HG03565 (cell line): ENCODE data around the gene FTO.

Experiments
- ATAC-seq: cut with Tn5 transposase; IDR thresholded peaks from one replicate; pipeline ENCODE4 v1.9.1; 2021; ENCODE audit warnings: mild to moderate bottlenecking, moderate library complexity; ENCODE audit not compliant: unreplicated experiment

FTO gene

DNA sequence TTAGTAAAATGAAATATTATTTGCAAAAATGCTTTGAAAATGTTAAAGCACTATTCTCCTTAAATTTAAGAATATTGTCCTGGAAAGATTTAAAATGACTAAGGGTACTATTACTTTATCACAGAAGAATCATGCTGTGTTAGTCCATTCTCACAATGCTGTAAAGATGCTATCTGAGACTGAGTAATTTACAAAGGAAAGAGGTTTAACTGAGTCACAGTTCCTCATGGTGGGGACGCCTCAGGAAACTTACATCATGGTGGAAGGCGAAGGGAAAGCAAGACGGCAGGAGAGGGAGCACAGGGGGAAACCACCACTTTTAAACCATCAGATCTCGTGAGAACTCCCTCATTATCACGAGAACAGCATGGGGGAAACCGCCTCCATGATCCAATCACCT, 337.0 kb downstream of the FTO start:
- no peak for ATAC-seq

DNA sequence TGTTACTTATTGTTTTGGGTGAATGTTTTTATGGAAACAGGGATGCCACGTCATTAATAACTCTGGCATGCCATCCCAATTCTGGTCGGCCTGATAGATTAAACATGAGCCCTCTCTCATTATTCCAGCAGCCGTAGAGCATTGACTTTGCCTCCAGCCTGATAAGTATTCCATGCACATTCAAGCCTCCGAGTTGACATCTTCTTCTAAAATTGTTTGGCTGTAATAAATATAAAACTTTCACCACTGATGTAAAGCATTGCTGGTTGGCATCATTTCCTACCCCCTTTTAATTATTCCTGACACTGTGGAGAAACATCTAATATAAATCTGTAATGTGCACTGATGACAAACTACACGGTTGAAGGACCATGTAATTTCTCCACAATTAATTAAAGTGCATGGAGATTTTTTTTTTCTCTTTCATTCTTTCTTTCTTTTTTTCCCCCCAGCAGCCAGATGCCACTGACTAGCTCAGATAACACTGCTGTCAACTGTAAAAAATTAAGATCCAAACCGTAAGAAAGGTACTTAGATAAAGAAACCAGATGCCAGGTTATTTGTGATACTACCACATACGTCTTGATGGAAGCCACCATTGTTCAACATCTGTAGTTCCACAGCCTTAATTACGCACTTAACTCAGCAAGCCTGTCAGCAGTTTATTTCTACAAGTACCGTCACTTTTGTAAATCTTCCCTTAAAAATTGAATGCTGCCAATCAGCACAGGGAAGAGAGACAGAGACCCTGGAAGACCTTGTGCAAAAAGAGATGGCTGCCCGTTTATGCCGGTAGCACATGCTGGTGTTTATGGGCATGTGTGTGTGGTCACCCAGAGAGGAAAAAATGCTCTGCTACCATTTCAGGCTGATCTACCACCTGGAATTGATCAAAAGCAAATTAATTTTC, 344.9 kb downstream of the FTO start:
- ATAC-seq, result no peak

DNA sequence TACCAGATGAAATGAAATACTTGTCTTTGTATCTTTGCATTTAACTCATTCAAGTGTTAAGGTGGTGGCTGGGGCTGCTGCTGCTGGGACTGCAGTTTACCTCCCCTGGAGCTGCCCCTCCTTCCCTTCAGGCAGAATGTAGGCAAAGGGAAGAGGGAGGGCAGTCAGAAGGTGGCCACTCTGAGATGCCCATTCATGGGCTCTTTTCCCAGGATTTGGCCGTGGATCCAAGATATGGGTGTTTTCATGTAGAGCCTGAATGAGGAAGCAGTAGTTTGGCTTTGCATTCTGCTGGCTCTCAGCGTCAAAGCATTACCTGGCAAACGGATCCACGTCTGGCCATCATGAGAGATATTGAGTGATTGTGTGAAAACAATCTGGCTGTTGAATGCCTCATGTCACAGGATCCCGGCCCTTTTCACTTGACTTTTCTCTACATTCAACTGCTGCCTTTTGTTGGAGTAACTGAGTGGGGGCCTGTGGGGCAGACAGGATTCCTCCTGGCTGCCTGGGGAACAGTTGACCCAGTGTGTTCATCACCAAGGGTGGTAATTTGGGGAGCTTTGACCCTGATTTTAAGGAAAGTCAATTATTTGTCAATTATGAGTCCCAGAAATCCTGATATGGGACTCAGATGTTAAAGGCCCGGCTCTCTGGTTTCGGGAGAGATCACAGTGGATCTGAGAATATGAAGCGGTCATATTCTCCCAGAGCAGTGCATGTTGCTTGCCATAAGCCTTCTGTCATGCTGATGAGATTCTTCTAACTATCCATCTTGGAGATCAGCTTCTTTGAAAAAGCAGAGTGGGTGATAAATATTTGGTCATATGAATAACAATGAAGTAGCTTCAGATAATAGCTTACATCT, 345.9 kb downstream of the FTO start:
- ATAC-seq, result no peak

DNA sequence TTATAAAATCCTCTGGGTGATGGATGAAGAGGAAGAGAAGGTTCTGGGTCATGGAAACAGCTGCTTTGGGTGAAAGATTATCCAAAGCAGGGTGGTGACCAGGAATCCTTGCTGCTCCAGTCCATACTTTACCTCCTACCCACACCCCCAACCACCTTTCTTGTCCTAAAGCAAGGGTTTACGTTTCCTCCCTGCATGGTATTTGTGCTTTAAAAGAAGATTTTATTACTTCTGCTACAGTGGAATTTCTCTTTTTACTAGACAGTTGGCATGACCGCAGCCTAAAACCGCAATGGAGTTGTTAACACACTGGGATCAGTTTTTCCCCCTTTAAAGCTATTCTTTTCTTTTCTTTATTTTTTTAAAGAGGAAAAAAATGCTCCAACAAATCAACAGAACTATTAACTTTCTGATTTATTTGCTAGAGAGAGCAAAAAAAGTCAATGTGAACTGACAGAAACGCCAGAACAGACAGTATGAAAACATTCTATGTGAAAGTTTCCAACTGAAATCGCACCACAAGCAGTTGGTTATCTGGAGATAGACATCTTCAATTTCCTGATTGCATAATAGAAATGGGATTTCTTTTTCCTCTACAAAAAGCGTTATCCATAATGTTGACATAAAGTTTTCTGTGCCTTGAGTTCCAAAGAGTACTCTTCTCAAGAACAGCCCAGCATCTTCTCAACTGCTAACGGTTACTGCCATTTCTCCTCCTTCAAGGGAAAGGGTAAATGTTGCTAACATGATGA, 346.7 kb downstream of the FTO start:
- ATAC-seq, result no peak

DNA sequence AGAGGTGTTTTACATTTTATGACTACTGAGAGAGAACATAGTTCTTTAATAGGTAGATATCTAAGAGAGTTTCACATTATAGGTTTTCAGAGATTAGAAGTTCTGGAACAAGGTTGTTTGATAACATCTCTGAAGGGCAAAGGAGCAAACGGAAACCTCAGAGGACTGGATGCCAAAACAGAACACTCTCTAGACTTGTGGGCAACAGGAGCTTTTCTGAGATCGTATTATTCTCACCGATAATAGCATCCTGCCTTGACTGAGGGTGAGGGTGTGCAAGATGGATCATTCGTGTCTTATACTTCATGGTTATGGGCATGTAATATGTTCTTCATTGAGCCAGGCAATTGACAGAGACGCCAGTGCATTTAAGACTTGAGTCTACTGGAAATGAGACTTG, 347.9 kb downstream of the FTO start:
- ATAC-seq, result no peak

DNA sequence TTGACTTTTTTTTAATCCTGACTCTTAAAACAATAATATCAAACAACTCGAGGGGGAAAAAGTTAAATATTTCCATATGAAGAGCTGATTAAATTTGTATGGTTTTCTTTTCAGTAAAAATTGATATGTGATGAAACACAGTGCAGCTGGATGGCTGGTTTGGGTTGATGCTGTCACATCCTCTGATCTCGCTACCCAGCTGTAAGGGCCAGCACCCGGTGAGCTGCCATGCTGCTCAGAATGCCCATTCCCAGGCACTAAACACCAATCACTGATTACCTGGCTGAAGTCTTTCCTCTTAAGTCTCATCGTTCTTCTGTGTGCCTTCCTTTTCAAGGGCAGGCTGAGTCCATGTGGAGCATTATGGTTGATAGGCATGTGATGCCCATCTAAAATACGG, 348.3 kb downstream of the FTO start:
- no peak for ATAC-seq

DNA sequence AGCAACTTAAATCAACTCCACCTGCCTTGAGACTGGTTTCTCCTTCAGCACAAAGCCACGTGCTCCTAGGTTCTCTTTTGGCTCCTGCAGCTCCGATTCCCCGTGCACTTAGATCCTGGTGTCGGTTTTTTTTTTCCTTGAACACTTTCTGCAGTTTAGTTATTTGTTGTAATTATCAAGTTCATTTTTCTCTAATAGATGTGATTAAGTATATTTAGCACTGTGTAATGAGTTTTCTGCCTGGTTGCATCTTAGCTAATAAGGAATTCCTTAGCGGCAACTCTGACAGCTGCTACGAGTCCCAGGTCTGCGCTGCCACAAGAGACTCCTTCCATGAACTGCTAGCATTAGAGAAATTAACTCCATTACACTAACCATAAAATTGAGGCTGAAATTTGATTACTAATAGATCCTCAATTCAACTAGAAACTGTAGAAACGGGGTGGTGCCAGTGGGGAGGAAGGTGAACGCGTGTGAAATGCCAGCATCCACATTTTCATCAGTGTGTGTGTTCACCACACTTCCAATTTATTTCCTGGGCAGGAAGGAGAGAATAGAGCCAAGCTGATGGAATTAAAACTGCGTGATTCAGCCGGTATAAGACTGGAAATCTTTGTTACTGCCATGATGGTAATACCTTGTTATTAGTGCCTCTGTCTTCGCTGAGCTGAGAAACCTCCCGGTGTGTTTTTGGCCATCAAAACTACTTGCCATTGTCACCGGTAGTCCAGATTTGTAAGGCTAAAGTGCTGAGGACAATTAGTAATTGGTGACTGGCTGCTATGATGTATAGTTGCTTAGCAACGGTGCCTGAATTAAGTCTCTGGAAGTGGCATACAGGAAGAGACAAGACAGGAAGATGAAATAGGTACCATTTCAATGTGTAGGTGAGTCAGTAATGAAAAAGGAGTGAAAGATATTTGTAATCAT, 350.2 kb downstream of the FTO start:
- ATAC-seq, result no peak

DNA sequence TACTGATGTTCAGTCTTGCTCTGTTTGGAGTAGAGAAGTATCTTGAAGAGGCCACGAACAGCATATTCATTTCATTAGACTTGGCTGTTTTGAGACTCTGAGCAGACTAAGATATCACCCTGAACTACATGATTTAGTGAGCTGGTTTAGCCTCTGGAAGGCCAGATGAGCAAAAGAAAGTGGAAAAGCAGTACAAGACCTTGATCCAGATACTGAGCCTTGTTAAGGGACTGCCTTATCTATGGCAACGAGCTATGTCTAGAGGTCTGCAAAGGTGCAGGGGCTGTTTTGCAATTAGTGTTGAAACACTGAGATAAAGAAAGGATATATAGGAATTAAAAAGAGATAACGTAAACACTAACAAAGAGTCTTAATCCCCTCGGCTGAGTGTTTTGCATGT, 351.2 kb downstream of the FTO start:
- ATAC-seq, result no peak

DNA sequence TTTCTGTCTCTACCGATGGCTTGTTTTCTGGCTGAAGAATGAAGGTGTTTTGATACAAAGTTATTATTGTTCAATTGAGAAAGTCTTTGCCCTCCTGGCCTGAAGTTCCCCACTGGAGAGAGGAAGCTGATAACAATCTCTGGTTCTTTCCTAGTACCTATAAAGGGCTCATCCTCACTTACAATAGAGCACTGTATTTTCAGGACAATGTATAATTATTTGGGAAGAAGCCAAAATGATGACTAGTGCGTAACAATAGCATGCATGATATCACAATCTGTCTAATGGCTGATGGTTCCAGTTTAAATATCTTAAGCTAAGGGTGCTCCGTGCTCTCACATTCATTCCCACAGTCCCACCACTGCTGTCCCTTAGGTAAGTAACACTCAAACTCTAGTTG, 351.9 kb downstream of the FTO start:
- no peak for ATAC-seq

DNA sequence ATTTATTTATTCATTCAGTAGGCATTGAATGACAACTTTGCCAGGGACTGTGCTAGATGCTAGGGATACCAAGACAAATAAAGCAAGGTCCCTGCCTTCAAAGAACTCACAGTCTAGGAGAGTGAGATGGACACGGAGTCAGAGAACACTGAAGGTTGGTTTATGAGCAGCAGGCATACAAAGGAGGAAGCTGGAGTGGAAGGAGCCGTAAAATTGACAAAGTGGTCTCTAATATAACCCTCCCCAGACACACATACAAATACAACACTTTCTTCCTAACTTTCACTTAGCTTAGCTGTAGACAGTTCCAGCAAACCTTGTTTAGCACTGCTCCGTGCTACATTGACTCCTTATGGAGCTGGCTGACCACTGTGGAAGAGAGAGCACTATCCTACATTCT, 353.0 kb downstream of the FTO start:
- ATAC-seq, result no peak

DNA sequence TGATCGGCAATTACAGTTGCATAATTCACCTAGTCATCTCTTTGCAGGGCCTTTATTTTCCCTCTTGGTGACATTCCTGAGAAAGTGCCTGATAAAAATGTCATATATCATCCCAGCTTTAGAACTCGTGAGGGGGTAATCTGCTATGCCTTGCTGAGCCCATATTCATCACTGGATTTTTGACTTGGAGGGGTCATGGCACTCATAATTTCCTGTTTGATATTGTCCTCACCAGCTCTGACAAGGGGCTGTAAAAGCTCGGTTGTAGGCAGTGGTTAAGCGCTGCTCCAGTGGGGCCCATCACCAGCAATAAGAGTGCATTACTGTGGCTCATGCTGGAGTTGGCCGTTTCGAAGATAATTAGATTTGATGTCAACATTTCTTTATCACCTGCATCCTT, 355.4 kb downstream of the FTO start:
- ATAC-seq, result no peak

DNA sequence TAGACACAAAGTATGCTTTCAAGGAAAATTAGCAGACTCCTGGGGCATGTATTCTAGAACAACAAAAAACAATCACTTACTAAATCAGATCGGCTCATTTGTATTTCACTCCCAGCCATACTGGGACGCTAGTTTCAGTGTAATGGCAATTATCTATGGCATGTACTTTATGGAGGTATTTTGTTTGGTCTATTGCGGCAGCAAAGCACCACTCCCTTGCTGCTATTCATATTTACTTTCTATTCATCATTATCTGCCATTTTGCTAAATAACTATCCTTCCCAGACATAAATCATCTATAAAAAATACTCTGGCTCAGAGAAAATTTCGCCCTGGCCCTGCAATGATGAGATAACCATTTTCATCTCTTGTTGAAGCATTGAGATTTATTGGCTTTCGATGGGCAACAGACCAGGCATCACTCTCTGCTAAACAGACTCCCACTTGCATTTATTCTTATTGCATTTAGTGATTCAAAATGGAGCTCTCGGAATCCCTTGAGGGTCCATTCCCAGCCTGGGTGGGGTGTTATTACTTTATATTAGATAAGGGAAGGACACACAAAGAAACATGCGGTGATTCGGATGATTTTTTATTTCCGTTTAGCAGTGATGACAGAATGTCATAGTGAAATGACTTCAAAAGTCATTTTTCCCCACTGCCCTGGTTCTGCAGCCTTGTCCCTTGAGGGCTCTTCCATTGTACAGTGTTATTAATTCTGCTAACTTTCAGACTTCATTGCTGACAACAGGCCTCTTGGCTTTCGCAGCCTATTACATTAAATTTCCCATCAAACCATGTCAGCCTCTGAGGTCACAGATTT, 356.9 kb downstream of the FTO start:
- no peak for ATAC-seq

DNA sequence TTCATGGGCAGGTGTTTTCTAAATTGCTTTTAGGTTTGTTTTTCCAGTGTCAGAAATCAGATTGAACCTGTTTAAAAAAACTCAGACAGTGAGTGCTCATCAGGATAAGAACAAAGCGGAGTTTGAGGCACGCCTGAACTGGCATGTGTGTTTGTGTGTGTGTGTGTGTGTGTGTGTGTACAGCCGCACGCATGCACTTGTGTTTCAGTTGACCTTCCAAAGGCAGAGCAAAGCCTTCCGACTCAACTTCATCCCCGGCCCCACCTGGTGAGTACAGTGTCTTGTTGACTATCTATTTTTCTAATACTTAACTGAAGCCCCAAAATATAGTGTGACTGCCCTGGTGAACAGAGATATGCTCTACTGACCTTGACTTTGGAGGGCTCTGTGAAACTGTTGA, 357.5 kb downstream of the FTO start:
- no peak for ATAC-seq

DNA sequence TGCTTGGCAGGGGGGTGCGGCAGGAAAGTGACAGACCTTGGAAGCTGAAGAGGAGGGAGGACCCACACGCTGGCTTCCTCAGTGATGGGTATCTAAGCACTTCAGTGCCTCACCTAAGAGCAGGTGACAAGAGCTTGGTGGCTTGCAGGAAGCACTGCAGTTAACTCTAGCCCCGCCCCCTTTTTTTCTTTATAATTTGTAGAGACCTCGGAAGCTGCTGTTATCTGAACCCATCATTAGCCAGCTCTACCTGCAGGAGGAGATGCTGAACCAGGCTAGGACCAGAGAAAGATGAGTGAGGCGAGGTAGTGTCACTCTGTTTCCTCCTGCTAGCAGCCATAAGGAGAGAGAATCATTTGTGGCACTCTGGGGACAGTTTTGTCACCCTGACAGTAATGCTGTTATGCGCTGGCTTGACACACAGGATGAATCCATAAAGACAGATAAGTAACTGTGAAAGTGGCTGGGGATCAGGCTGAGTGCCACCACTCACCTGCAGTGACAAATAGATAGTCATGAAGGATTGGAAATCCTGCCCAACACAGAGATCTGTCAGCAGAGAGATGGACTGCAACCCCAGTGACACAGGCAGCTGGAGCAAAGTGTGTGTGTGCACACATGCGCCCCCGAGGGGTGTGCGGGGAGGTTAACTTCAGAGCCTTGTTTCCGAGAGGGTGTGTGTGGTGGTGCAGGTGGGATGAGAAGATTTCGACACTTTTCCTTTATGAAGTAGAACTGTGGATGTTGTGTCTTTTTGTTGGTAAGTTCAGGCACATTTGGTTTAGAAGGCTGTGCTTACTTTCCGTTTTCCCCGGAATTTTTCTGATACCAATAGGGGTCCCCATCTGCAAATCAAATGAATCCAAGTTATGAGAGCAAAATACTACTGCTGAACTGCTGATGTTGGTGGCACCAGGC, 358.7 kb downstream of the FTO start:
- ATAC-seq, result no peak

DNA sequence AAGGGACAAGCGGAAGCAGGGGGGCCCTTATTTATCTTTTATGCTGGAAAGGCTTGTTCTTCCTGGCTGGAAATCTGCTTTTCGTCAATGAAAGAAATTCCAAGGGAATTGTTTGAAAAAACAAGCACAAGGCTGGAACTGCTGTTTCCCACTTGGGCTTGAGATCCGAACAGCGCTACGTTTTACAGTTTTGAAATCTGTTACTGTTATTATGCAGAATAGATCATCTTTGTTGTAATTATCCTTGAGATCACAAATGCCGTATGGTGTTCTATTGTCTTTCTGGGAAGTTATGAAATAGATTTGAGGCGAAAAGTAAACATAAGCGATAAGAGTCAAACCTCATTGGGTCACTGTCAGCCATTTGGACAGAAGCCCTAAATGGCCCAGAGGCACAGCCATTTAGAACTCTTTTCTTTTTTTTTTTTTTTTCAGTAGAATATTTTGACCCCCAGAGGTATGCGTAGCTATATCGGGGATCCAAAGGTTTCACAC, 359.4 kb downstream of the FTO start:
- ATAC-seq, result no peak

DNA sequence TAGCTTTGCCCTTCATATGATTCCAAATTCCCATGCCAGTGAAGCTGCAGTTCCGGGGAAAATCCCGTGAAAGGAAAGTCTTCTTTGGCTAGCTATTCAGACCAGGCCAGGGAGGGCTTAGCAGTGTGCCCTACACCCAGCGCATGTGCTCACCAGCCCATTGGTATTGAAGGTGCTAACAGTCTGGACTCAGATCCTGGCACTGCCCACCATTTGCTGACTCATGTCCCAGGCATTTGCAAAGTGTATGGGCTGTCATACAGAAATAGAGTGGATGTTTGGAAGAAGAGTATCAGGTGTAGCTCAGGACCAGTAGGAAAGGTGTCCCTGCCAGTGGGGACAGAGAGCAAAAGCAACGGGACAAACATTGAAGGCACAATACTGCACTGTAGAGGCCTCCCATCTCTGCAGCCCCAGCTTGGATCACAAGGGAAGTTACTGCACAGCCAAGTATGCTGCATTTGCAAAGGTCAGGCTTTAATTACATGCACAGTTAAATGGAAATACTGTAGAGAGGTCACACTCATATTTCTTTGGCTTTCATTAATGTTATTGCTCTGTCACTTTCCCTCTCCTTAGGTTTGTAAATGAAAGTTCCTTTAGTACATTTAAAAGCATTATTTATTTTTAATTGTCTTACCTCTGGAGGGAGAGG, 362.6 kb downstream of the FTO start:
- no peak for ATAC-seq

DNA sequence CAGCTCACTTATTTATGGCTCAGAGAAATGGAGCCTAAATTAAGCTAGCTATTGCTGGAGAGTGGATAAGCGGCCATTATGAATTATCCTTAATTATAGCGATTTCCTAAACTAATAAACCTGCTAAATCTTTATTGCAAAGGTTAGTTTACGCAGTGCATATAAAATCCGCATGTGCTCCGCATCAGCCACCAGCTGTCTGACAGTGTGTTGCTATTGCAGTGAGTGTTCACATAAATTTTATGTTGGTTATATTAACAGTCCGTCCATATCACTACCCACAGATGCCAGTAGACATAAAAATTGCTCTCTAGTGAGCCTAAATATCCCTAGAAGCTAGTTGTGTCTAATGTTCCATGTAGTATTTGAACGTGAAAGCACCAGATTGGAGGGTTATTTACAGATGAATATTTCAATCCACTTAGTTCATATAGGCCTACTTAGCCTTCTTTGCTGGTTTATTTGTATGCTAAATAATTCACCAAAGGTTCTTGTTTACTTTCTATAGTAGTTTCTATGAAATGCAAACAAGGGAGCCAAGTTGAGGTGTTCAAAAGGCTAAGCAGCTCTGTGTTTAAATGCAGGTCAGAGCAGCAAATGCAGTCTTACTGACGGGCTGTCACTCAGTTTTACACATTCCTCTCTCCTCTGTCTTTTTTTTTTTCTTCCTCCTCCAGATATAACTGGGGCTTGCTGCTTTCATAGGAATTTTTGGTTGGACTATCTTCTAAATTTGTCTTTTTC, 363.5 kb downstream of the FTO start:
- no peak for ATAC-seq
